Hindlimb muscle (tissue), 1 donor: ENCODE results near the gene LRP5. TPM values are rescaled to one million over a fixed set of nuclear protein-coding genes. Genes with fewer than 3 reads are reported as not detected.
"Not testable (repeated sequence)": the region's sequence is repeated elsewhere in the genome, so short reads cannot be mapped to it uniquely, and the experiment has no call there.

ENCODE experiments used
- DNase-seq: peaks from one replicate; pipeline ENCODE4 v3.0.0-alpha.2; 2013
- polyA plus RNA-seq: library from polyadenylated mRNA; unstranded; fragments of 120-200 nt; gene quantifications from one replicate; pipeline ENCODE4 v1.2.1, GENCODE V29; 2013; ENCODE audit not compliant: insufficient read length

Gene LRP5
- polyA plus RNA-seq, 1 donor: 55.0 TPM

- no peak for DNase-seq
These were observed 17.1 kb downstream of the LRP5 start for GRCh38 chr11:68329536-68329935.

- no peak for DNase-seq
These were observed 17.7 kb downstream of the LRP5 start for GRCh38 chr11:68329978-68330699.

GRCh38 chr11:68330700-68331337 is 18.4 kb downstream of the LRP5 start:
- no peak for DNase-seq

- DNase-seq: no peak
These were observed 19.1 kb downstream of the LRP5 start for GRCh38 chr11:68331338-68331947.

DNA sequence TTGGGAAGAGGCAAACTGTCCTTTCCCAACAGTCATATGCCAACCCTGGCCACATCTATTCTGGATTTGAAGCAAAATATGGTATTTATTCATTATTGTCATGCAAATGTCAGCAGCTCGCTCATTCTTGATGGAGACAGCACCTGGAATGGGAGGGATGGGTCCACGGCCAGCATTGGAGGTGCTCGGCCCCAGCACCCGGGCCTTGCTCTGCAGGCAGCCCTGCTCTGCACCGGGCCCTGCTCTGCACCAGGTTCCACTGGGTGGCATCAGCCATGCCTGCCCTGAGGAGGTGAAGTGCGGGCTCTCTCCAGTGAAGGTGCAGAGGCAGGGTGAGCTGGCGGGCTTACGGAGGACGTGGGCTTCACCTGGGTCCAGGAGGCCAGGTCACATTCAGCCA is 19.8 kb downstream of the LRP5 start:
- DNase-seq: no peak

GRCh38 chr11:68333173-68333572 is 20.8 kb downstream of the LRP5 start:
- DNase-seq: no peak

DNA sequence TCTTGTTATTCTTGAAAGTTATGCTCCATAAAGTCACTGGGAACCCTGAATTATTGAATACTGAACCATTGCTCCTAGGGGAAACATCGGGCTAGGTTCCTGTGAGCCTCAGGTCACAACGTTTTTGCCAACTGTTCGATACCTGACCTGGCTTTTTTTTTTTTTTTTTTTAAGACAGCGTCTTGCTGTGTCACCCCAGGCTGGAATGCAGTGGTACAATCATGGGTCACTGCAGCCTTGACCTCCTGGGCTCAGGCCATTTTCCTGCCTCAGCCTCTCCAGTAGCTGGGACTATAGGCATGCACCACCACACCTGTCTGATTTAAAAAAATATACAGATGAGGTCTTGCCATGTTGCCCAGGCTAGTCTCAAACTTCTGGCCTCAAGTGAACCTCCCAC is 22.5 kb downstream of the LRP5 start:
- DNase-seq: no peak

DNA sequence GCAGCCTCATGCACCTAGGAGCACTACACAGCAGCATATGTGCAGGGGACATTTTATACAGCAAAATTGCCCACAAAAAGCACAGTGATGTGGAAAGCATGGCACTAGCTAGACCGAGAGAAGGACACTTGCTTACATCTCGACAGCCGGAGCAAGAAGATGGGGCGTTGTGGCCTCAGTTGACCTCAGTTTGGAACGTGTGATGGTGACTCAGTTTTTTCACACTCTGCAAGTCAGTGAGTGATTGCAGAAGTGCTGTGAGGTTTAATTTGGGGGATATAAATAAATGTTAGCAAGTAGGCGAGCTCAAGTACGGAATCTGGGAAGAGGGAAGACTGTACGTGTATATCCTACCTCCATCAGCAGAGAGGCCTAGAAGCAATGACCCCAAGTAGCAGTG is 23.3 kb downstream of the LRP5 start:
- DNase-seq: no peak

DNA sequence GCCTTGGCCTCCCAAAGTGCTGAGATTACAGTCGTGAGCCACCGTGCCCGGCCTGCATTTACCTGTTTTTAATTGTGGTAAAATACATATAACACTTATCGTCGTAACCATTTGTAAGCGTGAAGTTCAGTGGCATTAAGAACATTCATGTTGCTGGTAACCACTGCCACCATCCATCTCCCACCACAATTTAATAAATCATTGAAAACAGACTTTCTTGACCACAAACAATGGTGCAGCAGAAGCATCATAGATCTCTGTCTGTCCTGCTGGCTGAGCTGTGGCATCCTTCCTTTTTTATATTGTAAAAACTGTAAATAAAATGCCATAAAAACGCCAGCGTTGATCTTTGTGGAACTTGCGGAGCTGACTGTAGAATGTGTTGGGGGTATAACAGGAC is 24.3 kb downstream of the LRP5 start:
- no peak for DNase-seq

DNA sequence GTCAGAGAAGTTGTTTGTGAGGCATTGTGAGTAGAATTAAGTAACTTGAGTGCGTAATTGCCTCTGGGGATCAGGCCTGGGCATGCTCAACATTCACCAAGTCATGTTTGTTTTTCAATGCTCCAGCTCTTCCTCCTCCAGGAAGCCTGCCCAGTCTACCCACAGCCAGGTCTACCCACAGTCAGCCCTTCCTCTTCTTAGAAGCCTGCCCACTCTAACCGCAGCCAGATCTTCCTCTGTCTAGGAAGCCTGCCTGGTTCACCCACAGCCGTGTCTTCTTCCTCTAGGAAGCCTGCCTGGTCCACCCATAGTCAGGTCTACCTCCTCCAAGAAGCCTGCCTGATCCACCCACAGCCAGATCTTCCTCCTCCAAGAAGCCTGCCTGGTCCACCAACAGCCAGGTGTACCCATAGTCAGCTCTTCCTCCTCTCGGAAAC is 25.0 kb downstream of the LRP5 start:
- no peak for DNase-seq

- DNase-seq: no peak
These were observed 25.8 kb downstream of the LRP5 start for GRCh38 chr11:68338051-68338780.

DNA sequence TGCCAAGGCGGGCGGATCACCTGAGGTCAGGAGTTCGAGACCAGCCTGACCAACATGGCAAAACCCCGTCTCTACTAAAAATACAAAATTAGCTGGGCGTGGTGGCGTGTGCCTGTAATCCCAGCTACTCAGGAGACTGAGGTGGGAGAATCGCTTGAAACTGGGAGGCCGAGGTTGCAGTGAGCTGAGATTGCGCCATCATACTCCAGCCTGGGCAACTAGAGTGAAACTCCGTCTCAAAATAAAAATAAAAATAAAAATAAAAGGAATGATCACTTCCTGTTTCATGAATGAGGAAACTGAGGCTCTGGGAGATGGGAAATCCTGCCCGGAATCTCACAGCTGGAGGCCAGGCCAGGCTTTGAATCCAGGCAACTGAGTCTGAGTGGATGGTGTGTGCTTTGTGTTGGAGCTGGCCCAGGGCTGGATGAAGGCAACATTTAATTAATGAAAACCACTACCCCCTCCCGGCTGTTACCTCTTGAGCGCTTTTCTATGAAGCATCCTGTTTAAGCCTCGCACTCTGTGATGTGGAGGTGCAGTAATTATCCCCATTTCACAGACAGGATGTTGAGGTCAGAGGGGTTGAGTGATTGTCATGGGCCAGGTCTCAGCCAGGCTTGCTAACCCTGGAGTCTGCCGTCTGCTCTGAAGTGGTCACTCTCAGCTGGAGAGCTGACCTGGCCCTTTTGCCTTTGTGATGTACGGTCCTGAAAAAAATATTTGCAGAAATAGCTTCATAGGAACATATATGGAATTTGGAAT is 27.8 kb downstream of the LRP5 start:
- no peak for DNase-seq

DNA sequence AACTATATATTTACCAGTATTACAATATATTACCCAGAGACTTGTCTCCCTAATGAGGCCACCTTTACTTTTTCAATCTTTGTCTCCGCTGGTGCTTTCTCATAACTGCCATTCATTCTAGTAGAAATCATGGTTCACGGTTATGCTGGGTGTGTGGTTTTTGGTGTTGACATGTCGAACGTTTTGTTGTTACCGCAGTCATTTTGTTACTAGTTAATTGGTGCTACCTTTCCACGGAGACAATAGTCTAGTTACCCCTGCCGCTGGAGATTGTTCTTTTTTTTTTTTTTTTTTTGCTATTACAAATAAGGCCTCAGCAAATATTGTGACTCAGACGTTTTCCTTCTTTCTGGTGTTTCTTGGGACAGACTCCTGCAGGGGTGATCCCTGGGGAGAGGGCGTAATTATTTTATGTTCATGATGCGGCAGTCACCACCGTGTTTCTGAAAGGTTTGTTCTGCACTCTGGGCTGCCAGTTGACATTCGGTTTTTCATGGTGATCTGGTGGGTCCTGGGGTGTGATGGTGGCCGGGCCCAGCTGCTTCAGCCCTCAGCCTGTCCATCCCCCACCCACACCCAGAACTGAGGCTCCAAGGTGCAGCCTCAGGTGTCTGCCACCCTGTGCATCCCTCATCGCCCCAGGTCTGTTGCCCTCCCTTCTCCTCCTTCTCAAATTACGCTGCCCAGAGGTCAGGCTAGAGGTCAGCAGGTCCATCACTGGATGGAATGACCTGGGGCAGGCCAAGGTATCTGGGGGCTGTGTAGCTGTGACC is 28.6 kb downstream of the LRP5 start:
- DNase-seq: no peak

DNA sequence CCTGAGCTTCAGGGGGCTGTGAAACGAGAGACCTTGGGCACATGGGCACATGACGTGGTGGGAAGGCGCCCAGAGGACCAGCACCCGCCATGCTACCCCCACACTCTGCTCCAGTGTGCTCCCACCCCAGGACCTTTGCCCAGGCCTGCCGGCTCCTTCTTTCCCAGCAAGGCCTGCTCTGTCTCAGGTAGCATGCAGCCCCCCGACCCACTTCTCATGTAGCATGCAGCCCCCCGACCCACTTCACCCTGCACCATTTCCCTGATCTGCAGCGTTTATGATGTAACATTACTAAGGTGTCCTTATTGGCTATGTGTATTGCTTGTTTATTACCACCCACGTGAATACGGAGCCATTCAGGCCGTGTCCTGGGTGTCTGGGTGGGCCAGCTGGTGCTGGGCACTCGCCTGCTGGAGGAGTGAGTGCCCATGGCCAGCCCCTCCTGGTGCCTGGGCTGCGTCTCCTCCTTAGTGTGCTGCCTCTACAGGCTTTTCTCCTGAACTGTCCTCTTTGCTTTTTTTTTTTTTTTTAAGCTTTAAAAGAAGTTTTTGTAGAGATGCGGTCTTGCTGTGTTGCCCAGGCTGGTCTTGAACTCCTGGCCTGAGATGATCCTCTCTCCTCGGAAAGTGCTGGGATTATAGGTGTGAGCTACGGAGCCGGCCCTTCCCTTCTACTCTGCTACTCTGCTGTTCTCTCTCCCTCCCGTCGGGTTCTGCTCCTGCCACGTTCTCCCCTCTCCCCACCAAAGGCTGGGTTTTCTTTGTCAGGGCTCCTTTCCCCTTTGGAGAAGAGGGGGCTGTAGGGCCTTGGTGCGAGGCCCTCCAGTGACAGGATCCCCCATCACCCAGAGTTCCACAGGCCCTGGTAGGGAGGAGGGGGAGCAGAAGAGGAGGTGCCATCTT is 29.4 kb downstream of the LRP5 start:
- no peak for DNase-seq

- no peak for DNase-seq
These were observed 30.2 kb downstream of the LRP5 start for GRCh38 chr11:68342459-68343158.

GRCh38 chr11:68343761-68344256 is 31.4 kb downstream of the LRP5 start:
- DNase-seq: no peak

DNA sequence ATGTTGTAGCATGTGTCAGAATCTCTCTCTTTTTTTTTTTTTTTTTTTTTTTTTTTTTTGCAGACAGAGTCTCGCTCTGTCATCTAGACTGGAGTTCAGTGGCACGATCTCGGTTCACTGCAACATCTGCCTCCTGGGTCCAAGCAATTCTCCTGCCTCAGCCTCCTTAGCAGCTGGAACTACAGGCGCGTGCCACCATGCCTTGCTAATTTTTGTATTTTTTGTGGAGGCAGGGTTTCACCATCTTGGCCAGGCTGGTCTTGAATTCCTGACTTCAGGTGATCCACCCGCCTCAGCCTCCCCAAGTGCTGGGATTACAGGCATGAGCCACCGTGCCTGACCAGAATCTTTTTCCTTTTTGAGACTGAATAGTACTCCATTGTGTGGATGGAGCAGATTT is 32.4 kb downstream of the LRP5 start:
- not testable (repeated sequence) for DNase-seq

- DNase-seq: no peak
These were observed 33.5 kb downstream of the LRP5 start for GRCh38 chr11:68345776-68346461.

GRCh38 chr11:68346462-68346790 is 34.0 kb downstream of the LRP5 start:
- no peak for DNase-seq
